Neuronal stem cell (in vitro differentiated cells): Measurements from ENCODE around the gene SYNDIG1.

Experiments
- DNase-seq: peaks from one replicate; pipeline ENCODE4 v3.0.0-alpha.2; 2013; ENCODE audit warnings: low spot score
- H2AFZ ChIP-seq: one replicate; pipeline ENCODE4 v1.6.1; 2013; ENCODE audit warnings: mild to moderate bottlenecking, low read length, inconsistent platforms
- H2AK5ac ChIP-seq: 2 replicates; pipeline ENCODE4 v1.6.1; 2013; ENCODE audit warnings: low read depth, mild to moderate bottlenecking, inconsistent platforms, low read length, moderate library complexity, mixed read lengths
- H2BK120ac ChIP-seq: 2 replicates; pipeline ENCODE4 v1.6.1; 2013; ENCODE audit warnings: low read depth, mild to moderate bottlenecking, inconsistent platforms, low read length, moderate library complexity, mixed read lengths
- H2BK12ac ChIP-seq: one replicate; pipeline ENCODE4 v1.6.1; 2013; ENCODE audit warnings: low read length, inconsistent platforms
- H2BK15ac ChIP-seq: 2 replicates; pipeline ENCODE4 v1.6.1; 2013; ENCODE audit warnings: mild to moderate bottlenecking, low read length, inconsistent platforms, mixed read lengths
- H2BK5ac ChIP-seq: one replicate; pipeline ENCODE4 v1.6.1; 2013; ENCODE audit warnings: inconsistent platforms, mild to moderate bottlenecking, low read length, moderate library complexity
- H3K14ac ChIP-seq: one replicate; pipeline ENCODE4 v1.6.1; 2013; ENCODE audit warnings: low read length, inconsistent platforms
- H3K18ac ChIP-seq: 2 replicates; pipeline ENCODE4 v1.6.1; 2013; ENCODE audit warnings: low read length, inconsistent platforms
- H3K23ac ChIP-seq: 2 replicates; pipeline ENCODE4 v1.6.1; 2013; ENCODE audit warnings: low read depth, mild to moderate bottlenecking, mixed read lengths, low read length, inconsistent platforms; ENCODE audit not compliant: poor library complexity
- H3K27ac ChIP-seq: replicated peaks from 3 replicates; pipeline ENCODE4 v1.5.1; 2013; ENCODE audit warnings: low read length, inconsistent platforms
- H3K27me3 ChIP-seq, 3 experiments: 2 replicates each; pipeline ENCODE4 v1.6.1; 2013; ENCODE audit warnings: low read length in 3 of 3, mild to moderate bottlenecking in 2 of 3, inconsistent platforms in 1 of 3, low read depth in 1 of 3, mixed read lengths in 1 of 3, moderate library complexity in 1 of 3; ENCODE audit not compliant: control insufficient read depth in 3 of 3, insufficient read depth in 3 of 3
- H3K36me3 ChIP-seq, 2 donors: replicated peaks in 1 of 2; 2 replicates each; pipeline ENCODE4 v1.6.1; 2013; ENCODE audit warnings: low read length in 2 of 2; ENCODE audit not compliant: control insufficient read depth in 2 of 2, insufficient read depth in 2 of 2
- H3K4ac ChIP-seq: 2 replicates; pipeline ENCODE4 v1.6.1; 2013; ENCODE audit warnings: inconsistent platforms, mild to moderate bottlenecking, low read length, moderate library complexity
- H3K4me1 ChIP-seq, 2 donors: 1 replicate in 1 of 2; 2 replicates in 1 of 2; pipeline ENCODE4 v1.6.1; 2013; ENCODE audit warnings: low read length in 2 of 2, low read depth in 1 of 2; ENCODE audit not compliant: control insufficient read depth in 2 of 2, insufficient read depth in 1 of 2
- H3K4me2 ChIP-seq: one replicate; pipeline ENCODE4 v1.6.1; 2013; ENCODE audit warnings: mild to moderate bottlenecking, low read length, inconsistent platforms; ENCODE audit not compliant: insufficient read depth, poor library complexity, severe bottlenecking
- H3K4me3 ChIP-seq, 2 donors: 2 replicates each; pipeline ENCODE4 v1.5.1; 2013; ENCODE audit warnings: low read length in 2 of 2, mild to moderate bottlenecking in 2 of 2, inconsistent platforms in 1 of 2, moderate library complexity in 1 of 2
- H3K79me1 ChIP-seq: one replicate; pipeline ENCODE4 v1.6.1; 2013; ENCODE audit warnings: low read depth, mild to moderate bottlenecking, inconsistent platforms, low read length, moderate library complexity
- H3K9ac ChIP-seq: one replicate; pipeline ENCODE4 v1.6.1; 2013; ENCODE audit warnings: mild to moderate bottlenecking, low read depth, low read length, inconsistent platforms; ENCODE audit not compliant: poor library complexity
- H3K9me3 ChIP-seq, 2 donors: replicated peaks in 1 of 2; 2 replicates each; pipeline versions ENCODE3 to v1.6.1; 2013; ENCODE audit warnings: low read length in 2 of 2, mild to moderate bottlenecking in 2 of 2, inconsistent platforms in 1 of 2, low read depth in 1 of 2, mixed read lengths in 1 of 2, moderate library complexity in 1 of 2; ENCODE audit not compliant: control insufficient read depth in 2 of 2, insufficient read depth in 1 of 2
- H4K8ac ChIP-seq: one replicate; pipeline ENCODE4 v1.6.1; 2013; ENCODE audit warnings: low read depth, mild to moderate bottlenecking, inconsistent platforms, low read length, moderate library complexity
- H4K91ac ChIP-seq: one replicate; pipeline ENCODE4 v1.6.1; 2013; ENCODE audit warnings: low read length, low read depth, mild to moderate bottlenecking, inconsistent platforms; ENCODE audit not compliant: poor library complexity
- WGBS, 2 donors: extraction: QIAGEN DNeasy Blood & Tissue Kit; methylation state at CpG; one replicate each; pipeline ENCODE4 v1.1.7; 2013; ENCODE audit warnings: missing lambda C conversion rate in 2 of 2, mixed read lengths in 1 of 2; ENCODE audit not compliant: insufficient read length in 2 of 2, insufficient replicate concordance in 1 of 2; ENCODE audit errors: extremely low coverage in 2 of 2; 5-methylcytosine and 5-hydroxymethylcytosine counted together

Gene SYNDIG1

GRCh38 chr20:24597051-24597450 is 127.6 kb downstream of the SYNDIG1 start:
- H3K9me3 ChIP-seq = peaks cover 0 to 2% of the 10 kb centered on the region in 2 donors
- no peaks in the 10 kb centered on the region for H3K36me3 ChIP-seq
- H2AFZ ChIP-seq = no peak overlapping the region
- H3K4me2 ChIP-seq = no peak overlapping the region
- no peak overlapping the region for H4K8ac ChIP-seq
- no peak overlapping the region for H3K9ac ChIP-seq
- H3K23ac ChIP-seq = no peak overlapping the region
- H3K79me1 ChIP-seq = no peaks in the 10 kb centered on the region
- no peak overlapping the region for H2BK5ac ChIP-seq
- H2AK5ac ChIP-seq = no peak overlapping the region
- no peaks in the 10 kb centered on the region for H3K4me1 ChIP-seq
- H2BK120ac ChIP-seq = no peak overlapping the region
- H3K18ac ChIP-seq = no peak overlapping the region
- H3K27me3 ChIP-seq = no peaks in the 10 kb centered on the region
- no peak overlapping the region for H3K14ac ChIP-seq
- WGBS, 2 donors = no CpG with 5 or more reads among the region's 5 CpGs
- no peak overlapping the region for H3K4me3 ChIP-seq
- H4K91ac ChIP-seq = no peak overlapping the region
- no peak overlapping the region for H3K4ac ChIP-seq
- no peak overlapping the region for H2BK12ac ChIP-seq
- H2BK15ac ChIP-seq = no peak overlapping the region
- no peak overlapping the region for H3K27ac ChIP-seq
- no peak for DNase-seq

- Histone ChIP-seq H3K27ac (no peak overlapping the region), H3K9ac (no peak overlapping the region), H2AK5ac (no peak overlapping the region), H3K23ac (no peak overlapping the region), H4K8ac (no peak overlapping the region), H2BK15ac (no peak overlapping the region), H3K14ac (no peak overlapping the region), H3K79me1 (no peaks in the 10 kb centered on the region), H3K4me3 (no peak overlapping the region), H3K4me2 (no peak overlapping the region), H2BK120ac (no peak overlapping the region), H2BK5ac (no peak overlapping the region), H3K18ac (no peak overlapping the region), H2AFZ (no peak overlapping the region), H3K4ac (no peak overlapping the region), H3K4me1 (no peaks in the 10 kb centered on the region), H2BK12ac (no peak overlapping the region), H4K91ac (no peak overlapping the region), H3K9me3 (peaks cover 0 to 2% of the 10 kb centered on the region in 2 donors), H3K36me3 (no peaks in the 10 kb centered on the region), H3K27me3 (no peaks in the 10 kb centered on the region)
- DNase-seq = no peak
- WGBS, 2 donors = no CpG with 5 or more reads among the region's 2 CpGs
Observed at GRCh38 chr20:24598346-24598745, 128.9 kb downstream of the SYNDIG1 start.

- Histone ChIP-seq H3K27me3 (no peaks in the 10 kb centered on the region), H3K27ac (no peak overlapping the region), H3K4me1 (no peaks in the 10 kb centered on the region), H2BK120ac (no peak overlapping the region), H4K8ac (no peak overlapping the region), H2BK12ac (no peak overlapping the region), H3K4me2 (no peak overlapping the region), H3K79me1 (no peaks in the 10 kb centered on the region), H3K9me3 (peaks cover 0 to 2% of the 10 kb centered on the region in 2 donors), H3K9ac (no peak overlapping the region), H2AFZ (no peak overlapping the region), H2AK5ac (no peak overlapping the region), H3K23ac (no peak overlapping the region), H3K14ac (no peak overlapping the region), H3K18ac (no peak overlapping the region), H2BK5ac (no peak overlapping the region), H2BK15ac (no peak overlapping the region), H3K4me3 (no peak overlapping the region), H3K36me3 (no peaks in the 10 kb centered on the region), H3K4ac (no peak overlapping the region), H4K91ac (no peak overlapping the region)
- DNase-seq = no peak
Observed at GRCh38 chr20:24598996-24599395, 129.6 kb downstream of the SYNDIG1 start.

- no peaks in the 10 kb centered on the region for H3K79me1 ChIP-seq
- H3K4me1 ChIP-seq = no peaks in the 10 kb centered on the region
- H2BK5ac ChIP-seq = no peak overlapping the region
- no peak overlapping the region for H3K4me2 ChIP-seq
- peaks cover 0 to 2% of the 10 kb centered on the region in 2 donors for H3K9me3 ChIP-seq
- no peak overlapping the region for H3K4me3 ChIP-seq
- DNase-seq = no peak
- H3K27ac ChIP-seq = no peak overlapping the region
- H2AFZ ChIP-seq = no peak overlapping the region
- no peak overlapping the region for H3K23ac ChIP-seq
- H3K18ac ChIP-seq = no peak overlapping the region
- H3K27me3 ChIP-seq = no peaks in the 10 kb centered on the region
- H2AK5ac ChIP-seq = no peak overlapping the region
- no CpG with 5 or more reads among the region's 3 CpGs for WGBS, 2 donors
- H3K14ac ChIP-seq = no peak overlapping the region
- no peak overlapping the region for H4K91ac ChIP-seq
- no peak overlapping the region for H2BK120ac ChIP-seq
- no peak overlapping the region for H3K4ac ChIP-seq
- no peak overlapping the region for H2BK15ac ChIP-seq
- H3K9ac ChIP-seq = no peak overlapping the region
- H2BK12ac ChIP-seq = no peak overlapping the region
- no peaks in the 10 kb centered on the region for H3K36me3 ChIP-seq
- no peak overlapping the region for H4K8ac ChIP-seq
Observed at GRCh38 chr20:24600012-24600411, 130.6 kb downstream of the SYNDIG1 start.
